DND-41 (cell line): ENCODE data around the gene ZNF444.

ENCODE experiments used
- CTCF ChIP-seq: IDR thresholded peaks from 2 replicates; pipeline ENCODE4 v1.5.1; 2012; ENCODE audit warnings: borderline replicate concordance, low read length, moderate library complexity, mild to moderate bottlenecking; ENCODE audit not compliant: poor library complexity, severe bottlenecking; ENCODE audit errors: extremely low read depth
- EZH2 ChIP-seq: IDR thresholded peaks from 3 replicates; pipeline ENCODE4 v1.6.1; 2012; ENCODE audit warnings: borderline replicate concordance, low read depth, mild to moderate bottlenecking, moderate library complexity, low read length, inconsistent platforms; ENCODE audit not compliant: severe bottlenecking

- TF ChIP-seq CTCF (no peak), EZH2 (no peak)
Measured at GRCh38 chr19:56114778-56115110, 26.3 kb upstream of the ZNF444 start.
